Muscle of leg (tissue), 11 donors: ENCODE data around the gene FBXO10. TPM values are rescaled to one million over a fixed set of nuclear protein-coding genes. Genes with fewer than 3 reads are reported as not detected.
"Not testable (repeated sequence)": the region's sequence is repeated elsewhere in the genome, so short reads cannot be mapped to it uniquely, and the experiment has no call there.

Source experiments
- DNase-seq: peaks from one replicate; pipeline ENCODE4 v3.0.0; 2013
- H3K27ac ChIP-seq: one replicate; pipeline ENCODE4 v1.5.1; 2013; ENCODE audit warnings: mild to moderate bottlenecking, low read length, control low read depth
- H3K27me3 ChIP-seq: one replicate; pipeline ENCODE4 v1.6.1; 2013; ENCODE audit warnings: low read length; ENCODE audit not compliant: control insufficient read depth, insufficient read depth
- H3K36me3 ChIP-seq: one replicate; pipeline ENCODE4 v1.6.1; 2013; ENCODE audit warnings: low read length; ENCODE audit not compliant: control insufficient read depth, insufficient read depth
- H3K4me1 ChIP-seq: one replicate; pipeline ENCODE4 v1.6.1; 2013; ENCODE audit warnings: low read length; ENCODE audit not compliant: control insufficient read depth, insufficient read depth
- H3K4me3 ChIP-seq: one replicate; pipeline ENCODE4 v1.5.1; 2013; ENCODE audit warnings: low read length, control low read depth
- H3K9me3 ChIP-seq: replicated peaks from 2 replicates; pipeline ENCODE4 v1.6.1; 2013; ENCODE audit warnings: low read depth, low read length; ENCODE audit not compliant: control insufficient read depth
- WGBS: methylation state at CpG from one replicate; pipeline ENCODE4 v1.1.5; 2013; ENCODE audit warnings: missing lambda C conversion rate; ENCODE audit not compliant: insufficient coverage; 5-methylcytosine and 5-hydroxymethylcytosine counted together
- polyA plus RNA-seq, 8 donors: library from polyadenylated mRNA; unstranded; fragments of 120-200 nt; gene quantifications; one replicate each; pipeline versions ENCODE4 v1.2.1 to v1.2.3, GENCODE V29; 2013; ENCODE audit warnings: inconsistent platforms in 1 of 8, low replicate concordance in 1 of 8; ENCODE audit not compliant: insufficient read length in 8 of 8, insufficient read depth in 1 of 8
- total RNA-seq: library from RNA; stranded (reverse); fragments of 120-200 nt; gene quantifications from one replicate; pipeline ENCODE4 v1.2.4, GENCODE V29; 2013

The FBXO10 gene
- total and polyA plus RNA-seq, 9 donors = 23.9 to 42.1 (median 32.4) TPM

- DNase-seq = no peak
- Histone ChIP-seq H3K36me3 (no peaks in the 10 kb centered on the region), H3K9me3 (no peaks in the 10 kb centered on the region), H3K4me3 (no peak overlapping the region), H3K27me3 (peaks cover 2% of the 10 kb centered on the region), H3K27ac (no peak overlapping the region), H3K4me1 (peaks cover 26% of the 10 kb centered on the region)
- no CpG with 5 or more reads among the region's 3 CpGs for WGBS
These were observed 43.6 kb upstream of the FBXO10 start for GRCh38 chr9:37619806-37620205.

DNA sequence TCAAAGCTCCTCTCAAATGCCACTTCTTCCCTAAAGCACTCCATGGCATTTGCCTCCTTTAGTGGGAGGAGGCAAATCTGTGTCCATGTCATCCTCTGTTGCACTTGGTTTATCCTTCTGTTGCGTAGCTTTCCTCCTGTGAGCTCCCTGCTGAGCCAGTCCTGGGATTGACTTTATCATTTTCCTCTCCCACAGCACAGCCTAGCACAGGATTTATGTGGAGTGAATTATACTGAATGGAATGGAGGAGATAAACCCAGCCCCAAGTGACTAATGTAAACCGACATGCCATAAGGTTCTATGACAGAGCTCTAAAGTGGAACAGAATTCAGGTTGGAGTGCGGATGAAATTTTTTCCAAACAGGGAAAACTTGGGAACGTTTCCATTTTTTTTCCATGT is 42.6 kb upstream of the FBXO10 start:
- peaks cover 26% of the 10 kb centered on the region for H3K4me1 ChIP-seq
- no CpG with 5 or more reads among the region's 4 CpGs for WGBS
- H3K9me3 ChIP-seq = no peaks in the 10 kb centered on the region
- H3K36me3 ChIP-seq = no peaks in the 10 kb centered on the region
- peaks cover 2% of the 10 kb centered on the region for H3K27me3 ChIP-seq
- no peak overlapping the region for H3K4me3 ChIP-seq
- DNase-seq = no peak
- no peak overlapping the region for H3K27ac ChIP-seq

DNA sequence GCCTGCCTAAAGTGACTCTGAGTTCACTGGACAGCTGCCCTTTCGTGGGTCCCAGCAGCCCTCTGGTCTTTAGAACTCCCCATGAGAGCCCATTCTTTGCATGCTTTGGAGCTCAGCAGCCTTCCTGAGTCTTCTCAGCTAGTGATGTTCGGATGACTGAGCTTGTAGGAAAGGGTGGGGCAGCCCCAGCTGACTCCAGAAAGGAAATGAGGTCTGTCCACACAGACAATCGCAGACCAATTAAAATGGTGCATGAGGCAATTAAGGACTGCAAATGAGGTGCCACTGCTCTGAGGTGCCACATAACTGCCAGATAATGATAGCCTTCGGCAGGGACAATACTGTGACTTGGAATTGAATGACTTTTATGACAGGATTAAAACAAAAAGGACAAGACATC is 41.7 kb upstream of the FBXO10 start:
- no peaks in the 10 kb centered on the region for H3K9me3 ChIP-seq
- peaks cover 2% of the 10 kb centered on the region for H3K27me3 ChIP-seq
- H3K36me3 ChIP-seq = no peaks in the 10 kb centered on the region
- H3K27ac ChIP-seq = peak overlapping the region; percentile 68
- peaks cover 26% of the 10 kb centered on the region for H3K4me1 ChIP-seq
- no peak overlapping the region for H3K4me3 ChIP-seq
- DNase-seq = peak; percentile 62
- WGBS = 16% methylated on average over 3 of the region's 4 CpGs

- no peaks in the 10 kb centered on the region for H3K36me3 ChIP-seq
- DNase-seq = peak; percentile 38
- no peak overlapping the region for H3K4me3 ChIP-seq
- peaks cover 2% of the 10 kb centered on the region for H3K27me3 ChIP-seq
- WGBS = 71% methylated on average over 2 of the region's 2 CpGs
- peaks cover 26% of the 10 kb centered on the region for H3K4me1 ChIP-seq
- H3K9me3 ChIP-seq = no peaks in the 10 kb centered on the region
- peak overlapping the region; percentile 20 for H3K27ac ChIP-seq
These were observed 41.0 kb upstream of the FBXO10 start for GRCh38 chr9:37617161-37617560.

DNA sequence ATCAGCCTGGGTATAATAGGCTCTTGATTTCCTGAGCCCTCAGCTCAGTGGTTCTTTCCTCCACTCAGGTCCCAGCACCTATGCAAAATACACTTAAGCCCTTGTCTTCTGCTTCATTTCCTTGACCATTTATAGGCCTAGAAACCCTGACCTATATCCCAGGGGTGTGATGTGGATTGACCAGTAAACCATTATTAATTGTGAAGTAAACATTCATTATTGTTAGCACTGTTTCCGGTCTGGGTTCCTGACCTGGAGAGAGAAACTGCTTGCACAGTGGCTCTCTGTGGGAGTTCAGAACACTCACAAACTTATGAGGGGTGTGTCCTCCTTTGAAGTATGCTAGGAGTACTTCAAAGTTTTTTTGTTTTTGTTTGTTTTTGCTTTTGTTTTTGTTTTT is 35.8 kb upstream of the FBXO10 start:
- H3K27me3 ChIP-seq = no peaks in the 10 kb centered on the region
- no peaks in the 10 kb centered on the region for H3K9me3 ChIP-seq
- no peak overlapping the region for H3K4me3 ChIP-seq
- WGBS = no CpG with 5 or more reads among the region's 1 CpG
- DNase-seq = no peak
- peaks cover 3% of the 10 kb centered on the region for H3K4me1 ChIP-seq
- no peak overlapping the region for H3K27ac ChIP-seq
- H3K36me3 ChIP-seq = no peaks in the 10 kb centered on the region

DNA sequence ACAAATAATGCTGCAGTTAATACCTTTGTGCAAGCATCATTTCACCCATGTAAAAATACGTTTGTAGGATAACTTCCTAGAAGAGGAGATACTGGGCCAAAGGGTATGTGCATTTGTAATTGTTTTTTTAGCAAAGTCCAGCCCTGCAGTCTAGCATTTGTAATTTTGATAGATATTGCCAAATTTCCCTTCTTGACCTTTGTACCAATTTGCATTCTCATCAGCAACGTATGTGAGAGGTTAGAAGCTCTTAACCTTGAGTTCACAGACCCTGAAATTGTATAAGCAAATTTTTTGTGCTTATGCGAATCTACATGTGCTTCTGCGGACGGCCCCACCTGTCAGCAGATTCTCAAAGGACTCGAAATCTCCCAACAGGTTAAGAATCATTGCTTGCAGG is 34.8 kb upstream of the FBXO10 start:
- WGBS = 100% methylated on average over 1 of the region's 6 CpGs
- H3K27ac ChIP-seq = no peak overlapping the region
- no peaks in the 10 kb centered on the region for H3K9me3 ChIP-seq
- peaks cover 3% of the 10 kb centered on the region for H3K27me3 ChIP-seq
- no peak overlapping the region for H3K4me3 ChIP-seq
- no peak for DNase-seq
- no peaks in the 10 kb centered on the region for H3K36me3 ChIP-seq
- no peaks in the 10 kb centered on the region for H3K4me1 ChIP-seq

GRCh38 chr9:37609735-37610397 is 33.7 kb upstream of the FBXO10 start:
- Histone ChIP-seq H3K27me3 (peaks cover 6% of the 10 kb centered on the region), H3K27ac (no peak overlapping the region), H3K36me3 (no peaks in the 10 kb centered on the region), H3K4me3 (no peak overlapping the region), H3K9me3 (no peaks in the 10 kb centered on the region), H3K4me1 (no peaks in the 10 kb centered on the region)
- whole genome bisulfite sequencing = 59% methylated on average over 5 of the region's 6 CpGs
- no peak for DNase-seq

DNA sequence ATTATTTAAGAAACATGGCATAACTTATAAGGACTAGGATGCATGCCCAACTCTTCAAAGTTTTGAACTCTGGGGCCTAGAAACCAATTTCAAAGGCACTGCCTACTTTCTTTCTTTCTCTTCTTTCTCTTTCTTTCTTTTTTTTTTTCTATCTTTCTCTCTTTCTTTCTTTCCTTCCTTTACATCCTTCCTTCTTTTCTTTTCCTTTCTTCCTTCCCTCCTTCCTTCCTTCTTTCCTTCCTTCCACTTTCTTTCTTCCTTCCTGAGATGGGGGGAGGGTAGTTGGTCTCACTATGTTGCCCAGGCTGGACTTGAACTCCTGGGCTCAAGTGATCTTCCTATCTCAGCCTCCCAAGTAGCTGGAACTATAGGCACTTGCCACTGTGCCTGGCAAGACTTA is 32.1 kb upstream of the FBXO10 start:
- no peak overlapping the region for H3K27ac ChIP-seq
- no peaks in the 10 kb centered on the region for H3K4me1 ChIP-seq
- no peaks in the 10 kb centered on the region for H3K36me3 ChIP-seq
- H3K4me3 ChIP-seq = no peak overlapping the region
- H3K9me3 ChIP-seq = no peaks in the 10 kb centered on the region
- DNase-seq = no peak
- peaks cover 6% of the 10 kb centered on the region for H3K27me3 ChIP-seq

DNA sequence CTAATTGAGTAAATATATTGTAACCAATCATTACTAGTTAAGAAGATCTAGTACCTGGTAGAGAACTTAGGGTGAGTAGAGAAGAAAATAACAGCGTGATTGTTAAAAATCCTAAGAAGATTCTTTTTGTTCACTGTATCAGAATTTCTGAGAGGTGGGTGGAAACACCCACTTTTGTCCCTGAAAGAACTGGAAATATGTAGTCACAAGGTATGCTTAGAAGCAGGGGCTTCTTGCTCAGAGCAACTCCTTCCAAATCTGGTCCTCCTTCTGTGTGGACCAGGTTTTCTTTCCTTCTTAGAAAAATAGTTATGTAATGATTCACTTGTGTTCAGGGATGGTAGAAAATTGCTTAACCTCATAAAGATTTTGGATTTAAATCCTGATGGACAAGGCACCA is 28.1 kb upstream of the FBXO10 start:
- DNase-seq = no peak
- no peaks in the 10 kb centered on the region for H3K9me3 ChIP-seq
- H3K27ac ChIP-seq = no peak overlapping the region
- H3K4me3 ChIP-seq = no peak overlapping the region
- no peaks in the 10 kb centered on the region for H3K4me1 ChIP-seq
- peaks cover 6% of the 10 kb centered on the region for H3K27me3 ChIP-seq
- no peaks in the 10 kb centered on the region for H3K36me3 ChIP-seq
- no CpG with 5 or more reads among the region's 1 CpG for WGBS

- Histone ChIP-seq H3K27me3 (peaks cover 6% of the 10 kb centered on the region), H3K4me1 (no peaks in the 10 kb centered on the region), H3K27ac (no peak overlapping the region), H3K36me3 (no peaks in the 10 kb centered on the region), H3K9me3 (no peaks in the 10 kb centered on the region), H3K4me3 (no peak overlapping the region)
- no peak for DNase-seq
- WGBS = 73% methylated on average over 3 of the region's 5 CpGs
These were observed 26.6 kb upstream of the FBXO10 start for GRCh38 chr9:37602817-37603216.

DNA sequence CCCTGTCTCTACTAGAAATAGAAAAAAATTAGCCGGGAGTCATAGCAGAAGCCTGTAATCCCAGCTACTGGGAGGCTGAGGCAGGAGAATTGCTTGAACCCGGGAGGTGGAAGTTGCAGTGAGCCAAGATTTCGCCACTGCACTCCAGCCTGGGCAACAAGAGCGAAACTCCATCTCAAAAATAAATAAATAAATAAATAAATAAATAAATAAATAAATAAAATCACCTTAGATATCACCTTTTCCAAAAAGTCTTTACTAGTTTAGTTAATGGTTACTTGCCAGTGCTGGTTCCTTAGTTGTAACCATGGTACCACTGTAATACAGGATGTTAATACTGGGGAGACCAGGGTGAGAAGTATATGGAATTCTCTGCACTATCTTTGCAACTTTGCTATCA is 25.9 kb upstream of the FBXO10 start:
- not testable (repeated sequence) for H3K9me3 ChIP-seq, H3K27me3 ChIP-seq, H3K27ac ChIP-seq, DNase-seq, H3K4me3 ChIP-seq, H3K36me3 ChIP-seq, H3K4me1 ChIP-seq
- no CpG with 5 or more reads among the region's 4 CpGs for WGBS
